ENCODE measurements around the gene SLC66A1. TPM values are rescaled to one million over a fixed set of nuclear protein-coding genes. Genes with fewer than 3 reads are reported as not detected.

SLC66A1 gene
- total and polyA plus RNA-seq, 2 donors (not counting 3 experiments of a cell fraction or from before 2014, with no cell fraction given), result 15.3 to 32.6 TPM

DNA sequence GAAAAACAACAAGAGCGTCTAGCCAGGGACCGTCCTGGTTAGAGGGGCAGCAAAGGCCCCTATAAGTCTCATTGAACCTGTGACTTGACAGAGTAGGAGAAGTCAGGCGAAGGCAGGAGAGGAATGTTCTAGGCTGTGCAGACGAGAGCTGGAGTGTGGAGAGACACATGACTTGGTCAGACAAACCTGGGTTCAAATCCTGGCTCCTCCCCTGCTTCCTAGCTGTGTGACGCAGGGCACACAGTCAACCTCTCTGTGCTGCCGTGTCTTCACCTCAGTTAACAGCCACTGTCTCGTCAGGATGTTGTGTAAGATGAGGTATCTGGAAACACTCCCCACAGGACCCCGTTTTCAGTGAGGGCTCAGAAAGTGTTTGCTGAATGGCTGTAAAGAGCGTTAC lies 15.6 kb downstream of the SLC66A1 start:
- FAIRE-seq, result no peak
- ChIA-PET CTCF (interaction anchor here (1.2 kb wide), 1 partner anchor 16 kb away, joined by 3 read pairs; no protein-coding TSS in a partner anchor), POLR2A (no interaction called here)
- Histone ChIP-seq H3K4me3 (replicated peaks in 1 of 3; ENCODE audit: insufficient read depth in 1 of 3, low read depth in 1 of 3, low read length in 3 of 3) (no peak overlapping the region), H3K9me3 (replicated peaks; ENCODE audit: control insufficient read depth, insufficient read depth, low read length) (no peaks in the 10 kb centered on the region), H3K79me2 (ENCODE audit: control insufficient read depth, insufficient read depth, low read length) (no peaks in the 10 kb centered on the region), H2AFZ (ENCODE audit: low read depth, low read length) (no peak overlapping the region), H3K4me1 (ENCODE audit: control insufficient read depth, extremely low read depth, insufficient read depth, low read length) (no peaks in the 10 kb centered on the region), H3K4me2 (ENCODE audit: insufficient read depth, low read length) (no peak overlapping the region), H3K27me3 (ENCODE audit: control insufficient read depth in 2 of 2, insufficient read depth in 2 of 2, low read length in 2 of 2) (no peaks in the 10 kb centered on the region), H3K9me1 (replicated peaks; ENCODE audit: control insufficient read depth, extremely low read depth, insufficient read depth, low read length) (no peaks in the 10 kb centered on the region), H3K9ac (replicated peaks; ENCODE audit: extremely low read depth, insufficient read depth, low read length) (no peak overlapping the region), H4K20me1 (replicated peaks; ENCODE audit: control insufficient read depth, extremely low read depth, insufficient read depth, low read length) (no peaks in the 10 kb centered on the region), H3K27ac (ENCODE audit: insufficient read depth, low read depth, low read length) (no peak overlapping the region), H3K36me3 (ENCODE audit: control insufficient read depth in 2 of 2, extremely low read depth in 1 of 2, insufficient read depth in 2 of 2, low read length in 2 of 2) (peaks cover 4 to 35% of the 10 kb centered on the region in 2 experiments)
- BruUV-seq (replicated peaks), result no TSS peak
- intact Hi-C loops (cut with micrococcal nuclease) (no loop called here), dilution Hi-C loops (cut with MboI; ENCODE audit: extremely low pct_ligation_motif_present, low sequenced_read_pairs) (no loop called here)
- DNase-seq (ENCODE audit: low read depth, low spot score), result no peak
- TF ChIP-seq, protein P1, sequence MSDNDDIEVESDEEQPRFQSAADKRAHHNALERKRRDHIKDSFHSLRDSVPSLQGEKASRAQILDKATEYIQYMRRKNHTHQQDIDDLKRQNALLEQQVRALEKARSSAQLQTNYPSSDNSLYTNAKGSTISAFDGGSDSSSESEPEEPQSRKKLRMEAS (IDR thresholded peaks at IDR 0.05; ENCODE audit: insufficient read depth, insufficient read length), result no peak
- TF ChIP-seq JUN (IDR thresholded peaks at IDR 0.05; ENCODE audit: borderline replicate concordance, insufficient read depth, insufficient read length, low read depth) (no peak), FOS (IDR thresholded peaks at IDR 0.05; ENCODE audit: borderline replicate concordance, insufficient read depth, low read length) (no peak), GATA2 (IDR thresholded peaks at IDR 0.05; ENCODE audit: insufficient read depth, insufficient read length, low read depth, low read length) (no peak), POLR2A (IDR thresholded peaks at IDR 0.05; ENCODE audit: low read depth, low read length) (no peak), EZH2 (IDR thresholded peaks at IDR 0.05; ENCODE audit: borderline replicate concordance, low read depth, low read length, severe bottlenecking) (no peak)

- H3K4me3 ChIP-seq (replicated peaks in 1 of 3; ENCODE audit: insufficient read depth in 1 of 3, low read depth in 1 of 3, low read length in 3 of 3), result no peak overlapping the region
- dilution Hi-C loops (cut with MboI; ENCODE audit: extremely low pct_ligation_motif_present, low sequenced_read_pairs), result no loop called here
- DNase-seq (ENCODE audit: low read depth, low spot score) (no peak), FAIRE-seq (no peak)
- BruUV-seq (replicated peaks), result no TSS peak
- H2AFZ ChIP-seq (ENCODE audit: low read depth, low read length), result no peak overlapping the region
- no peaks in the 10 kb centered on the region for H3K79me2 ChIP-seq (ENCODE audit: control insufficient read depth, insufficient read depth, low read length)
- no peak overlapping the region for H3K9ac ChIP-seq (replicated peaks; ENCODE audit: extremely low read depth, insufficient read depth, low read length)
- H3K36me3 ChIP-seq (ENCODE audit: control insufficient read depth in 2 of 2, extremely low read depth in 1 of 2, insufficient read depth in 2 of 2, low read length in 2 of 2), result peaks cover 4 to 33% of the 10 kb centered on the region in 2 experiments
- intact Hi-C loops (cut with micrococcal nuclease), result no loop called here
- no peak overlapping the region for H3K4me2 ChIP-seq (ENCODE audit: insufficient read depth, low read length)
- CTCF ChIA-PET, result interaction anchor here (1.2 kb wide), 1 partner anchor 16 kb away, joined by 3 read pairs; no protein-coding TSS in a partner anchor
- H3K27ac ChIP-seq (ENCODE audit: insufficient read depth, low read depth, low read length), result no peak overlapping the region
- H4K20me1 ChIP-seq (replicated peaks; ENCODE audit: control insufficient read depth, extremely low read depth, insufficient read depth, low read length), result no peaks in the 10 kb centered on the region
- POLR2A ChIA-PET, result no interaction called here
- TF ChIP-seq JUN (IDR thresholded peaks at IDR 0.05; ENCODE audit: borderline replicate concordance, insufficient read depth, insufficient read length, low read depth) (no peak), MYC (IDR thresholded peaks at IDR 0.05; ENCODE audit: low read depth, low read length) (no peak), CTCF (IDR thresholded peaks at IDR 0.05; ENCODE audit: extremely low read depth in 1 of 2, insufficient read depth in 1 of 2, low read depth in 1 of 2, low read length in 2 of 2) (no peak), POLR2A (IDR thresholded peaks at IDR 0.05; ENCODE audit: low read depth, low read length) (no peak), FOS (IDR thresholded peaks at IDR 0.05; ENCODE audit: borderline replicate concordance, insufficient read depth, low read length) (no peak), EZH2 (IDR thresholded peaks at IDR 0.05; ENCODE audit: borderline replicate concordance, low read depth, low read length, severe bottlenecking) (no peak), POLR2AphosphoS5 (IDR thresholded peaks at IDR 0.05; ENCODE audit: insufficient read depth, low read depth, low read length) (no peak), GATA2 (IDR thresholded peaks at IDR 0.05; ENCODE audit: insufficient read depth, insufficient read length, low read depth, low read length) (no peak)
- TF ChIP-seq, protein P1 (IDR thresholded peaks at IDR 0.05; ENCODE audit: insufficient read depth, insufficient read length), result no peak
- no peaks in the 10 kb centered on the region for H3K9me1 ChIP-seq (replicated peaks; ENCODE audit: control insufficient read depth, extremely low read depth, insufficient read depth, low read length)
- H3K9me3 ChIP-seq (replicated peaks; ENCODE audit: control insufficient read depth, insufficient read depth, low read length), result no peaks in the 10 kb centered on the region
- no peaks in the 10 kb centered on the region for H3K4me1 ChIP-seq (ENCODE audit: control insufficient read depth, extremely low read depth, insufficient read depth, low read length)
- H3K27me3 ChIP-seq (ENCODE audit: control insufficient read depth in 2 of 2, insufficient read depth in 2 of 2, low read length in 2 of 2), result no peaks in the 10 kb centered on the region
Observed at GRCh38 chr1:19328486-19328885, 16.4 kb downstream of the SLC66A1 start.

Measured in endothelial cell of umbilical vein (primary cell).